CD4-positive, alpha-beta T cell treated with Interleukin-6 at 100 ng/mL for 8 hours (primary cell): Measurements from ENCODE around the gene ELP5.
"Not testable (repeated sequence)": the region's sequence is repeated elsewhere in the genome, so short reads cannot be mapped to it uniquely, and the experiment has no call there.

ENCODE experiments used
- DNase-seq: peaks from one replicate; pipeline ENCODE4 v3.0.0-alpha.2; 2020; ENCODE audit warnings: mixed read lengths, low spot score

ELP5 gene

GRCh38 chr17:7236808-7237207 is 15.2 kb upstream of the ELP5 start:
- no peak for DNase-seq

- DNase-seq = no peak
Measured at GRCh38 chr17:7237266-7237760, 14.7 kb upstream of the ELP5 start.

- DNase-seq = peak; percentile 82
Measured at GRCh38 chr17:7237761-7238419, 14.1 kb upstream of the ELP5 start.

DNA sequence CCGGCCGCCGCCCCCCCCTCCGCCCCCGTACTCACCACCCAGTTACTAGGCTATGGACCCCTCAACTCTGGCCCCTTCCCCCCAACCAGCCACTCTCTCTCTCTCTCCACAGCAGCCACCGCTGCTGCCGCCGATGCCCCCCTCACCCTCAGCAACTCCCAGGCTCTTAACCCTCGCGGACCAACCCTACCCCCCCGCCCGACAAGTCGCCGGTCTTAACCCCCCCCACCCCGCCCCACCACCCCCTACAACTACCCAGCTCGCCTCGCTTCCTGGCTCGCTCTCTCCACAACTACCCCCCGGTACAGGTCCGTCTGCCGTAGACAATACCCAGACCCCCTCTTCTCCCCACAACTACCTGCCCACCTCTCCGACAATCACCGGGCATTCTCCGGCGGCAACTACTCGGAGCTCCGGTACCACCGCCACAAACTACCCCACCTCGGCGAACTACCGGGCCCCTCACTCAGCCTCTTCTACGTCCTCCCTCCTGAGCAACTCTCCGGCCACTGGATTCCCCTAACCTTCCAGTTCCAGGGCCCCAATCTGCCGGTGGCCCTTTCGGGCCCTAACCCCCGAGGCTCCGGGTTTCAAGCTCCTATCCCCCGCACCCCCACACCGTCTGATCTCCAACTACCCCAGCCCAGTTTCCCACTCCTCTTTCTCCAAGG is 13.5 kb upstream of the ELP5 start:
- peak; percentile 32 for DNase-seq

DNA sequence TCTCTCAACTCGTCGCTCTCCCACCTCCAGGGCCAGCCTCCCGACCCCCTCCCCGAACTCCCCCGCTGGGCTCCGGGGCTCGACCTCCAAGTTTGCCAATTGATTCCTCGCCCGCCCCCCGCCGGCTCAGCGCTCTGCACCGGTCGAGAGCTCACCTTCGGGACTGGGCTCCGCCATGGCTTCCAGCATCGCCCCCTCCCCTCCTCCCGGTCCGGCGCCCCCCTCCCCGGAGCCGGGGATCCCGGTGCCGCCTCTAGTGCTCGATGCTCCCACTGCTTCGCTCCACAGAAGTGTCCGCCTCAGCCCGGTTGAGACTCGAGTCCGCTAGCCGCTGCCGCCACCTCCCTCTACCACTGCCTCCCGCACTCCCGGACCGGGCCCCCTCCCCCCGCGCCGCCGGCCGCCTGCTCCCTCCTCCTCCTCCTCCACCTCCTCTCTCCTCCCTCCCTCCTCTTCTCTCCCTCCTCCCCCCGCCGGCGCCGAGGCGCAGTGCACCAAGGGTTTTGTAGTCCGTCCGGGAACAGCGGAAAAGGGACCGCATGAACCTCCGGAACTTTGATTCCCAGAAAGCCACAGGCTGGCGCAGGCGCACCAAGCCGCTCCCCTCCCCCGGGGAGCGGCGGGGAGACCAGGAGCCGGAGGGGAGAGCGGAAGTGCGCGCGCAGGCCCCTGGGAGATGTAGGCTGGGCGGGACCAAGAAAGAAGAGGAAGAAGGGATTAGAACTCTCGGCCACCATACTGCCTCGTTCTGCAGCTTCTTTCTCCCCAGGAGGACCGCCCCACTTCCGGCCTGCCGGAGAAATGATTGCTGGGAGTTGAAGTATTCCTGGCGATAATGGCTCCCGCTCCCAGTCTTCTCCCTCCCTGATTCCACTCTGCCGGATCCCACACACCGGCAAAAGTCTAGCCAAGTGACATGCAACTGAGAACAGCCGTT is 12.7 kb upstream of the ELP5 start, which contains the start of gene PHF23:
Gene PHF23, minus strand, starts transcription at position 367 of the 937 bp plus-strand sequence. Its CDS starts 178 bp downstream, at position 189.
- DNase-seq = peak; percentile 99

GRCh38 chr17:7240375-7240774 is 11.6 kb upstream of the ELP5 start:
- DNase-seq = no peak

DNA sequence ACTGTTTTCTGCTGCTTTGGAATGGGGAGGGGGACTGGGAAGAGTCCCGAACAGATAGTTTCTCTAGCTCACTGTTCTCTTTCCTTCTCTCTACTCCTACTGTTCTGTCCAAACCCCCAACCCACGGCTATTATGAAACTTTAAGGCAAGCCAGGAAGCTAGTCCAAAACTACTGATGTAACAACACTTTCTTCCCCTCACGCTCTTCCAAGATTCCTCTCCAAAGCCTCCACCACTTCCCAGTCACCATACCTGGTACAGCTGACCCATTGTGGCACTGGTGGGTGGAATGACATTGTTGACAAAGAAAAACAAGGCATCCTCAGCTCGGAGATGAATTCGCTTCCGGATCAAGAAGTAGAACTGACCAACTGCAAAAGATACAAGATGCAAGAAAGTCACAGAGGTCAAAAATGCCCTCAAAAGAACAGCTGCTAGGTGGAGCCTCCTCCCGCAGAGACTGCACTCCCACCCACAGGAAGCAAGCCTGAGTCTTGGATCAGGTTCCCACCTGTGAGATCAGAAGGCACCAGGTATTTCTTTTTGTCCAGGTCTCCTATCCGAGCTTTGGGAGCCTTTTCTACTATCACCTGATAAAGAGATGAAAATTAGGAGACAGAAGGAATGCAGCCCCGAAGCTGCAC is 10.8 kb upstream of the ELP5 start:
- DNase-seq = no peak

DNA sequence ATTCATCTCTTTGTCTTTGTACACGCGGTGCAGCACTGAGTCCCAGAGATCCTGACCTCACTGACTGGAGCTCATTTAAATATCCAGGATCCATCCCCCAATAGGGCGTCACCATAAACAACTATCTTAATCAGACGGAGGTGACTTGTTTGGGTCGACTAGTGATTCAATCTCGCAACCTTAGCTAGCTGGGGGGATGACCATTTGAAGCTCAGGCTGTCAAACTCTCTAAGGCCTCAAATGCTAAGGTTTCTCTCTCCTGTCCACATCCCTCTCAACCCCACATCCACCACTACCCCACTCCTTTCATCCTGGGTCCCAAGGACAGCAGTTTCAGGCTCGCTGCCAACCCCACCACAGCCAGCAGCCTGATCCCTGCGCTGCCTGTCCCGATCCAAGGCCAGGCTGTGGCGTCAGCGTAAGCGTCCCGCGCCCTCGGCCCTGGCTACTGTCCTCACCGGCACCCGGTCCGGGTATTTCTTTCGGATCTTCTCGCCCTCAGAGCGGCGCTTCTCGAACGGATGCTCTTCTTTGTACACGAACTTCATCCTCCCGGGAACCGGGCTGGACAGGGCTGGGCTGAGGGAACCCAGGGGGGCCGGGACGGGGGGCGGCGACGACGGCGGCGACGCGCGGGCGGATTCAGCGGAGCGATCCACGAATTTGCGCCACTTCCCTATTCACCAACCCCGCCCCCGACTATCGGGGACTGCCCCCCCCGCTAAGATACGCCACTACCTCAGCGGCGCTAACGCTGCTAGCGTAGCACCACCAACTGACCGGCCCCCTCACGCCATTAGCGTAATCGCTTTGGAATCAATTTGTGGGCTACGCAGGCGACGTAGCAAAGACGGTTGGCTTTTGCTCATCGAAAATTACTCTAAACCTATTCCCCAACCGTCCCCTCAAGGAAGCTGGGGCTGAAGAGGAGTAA is 10.0 kb upstream of the ELP5 start, which contains the start of gene GABARAP:
Gene GABARAP, minus strand, starts transcription at position 667 of the 934 bp plus-strand sequence. Its CDS starts 119 bp downstream, at position 548.
- peak; percentile 88 for DNase-seq

DNA sequence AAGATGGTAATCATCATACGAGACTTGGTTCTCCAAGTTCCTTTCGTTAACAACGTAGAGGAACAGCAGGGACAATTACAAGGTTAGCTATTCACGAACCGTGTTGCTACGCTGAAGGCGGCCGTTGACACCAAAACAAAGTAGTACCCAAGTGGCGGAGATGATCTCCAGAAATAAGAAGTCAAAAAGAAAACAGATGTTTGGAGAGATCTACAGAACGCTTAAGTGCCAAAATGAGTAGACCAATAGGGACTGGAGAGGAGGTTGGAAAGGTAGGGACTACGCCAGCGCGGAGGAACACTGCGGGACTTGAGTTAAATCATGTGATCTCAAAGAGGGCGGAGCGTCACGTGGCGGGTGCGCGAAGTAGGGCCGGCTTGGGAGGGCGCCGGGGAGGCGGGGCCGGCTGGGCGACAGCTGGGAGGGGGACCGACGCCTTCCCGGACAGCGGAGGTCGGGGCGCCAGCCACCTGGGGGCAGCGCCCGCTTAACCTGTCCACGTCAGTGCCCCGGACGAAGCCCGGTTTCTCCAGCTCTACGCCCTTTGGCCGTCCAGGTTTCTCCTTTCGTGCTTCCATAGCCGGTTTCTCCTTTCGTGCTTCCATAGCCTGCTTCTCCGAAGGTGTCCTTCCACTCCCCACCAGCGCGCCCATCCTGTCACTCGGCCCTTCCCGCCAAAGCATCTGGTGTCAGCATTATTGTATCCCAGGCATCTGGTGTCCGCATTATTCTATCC is 9.1 kb upstream of the ELP5 start:
- peak; percentile 91 for DNase-seq

DNA sequence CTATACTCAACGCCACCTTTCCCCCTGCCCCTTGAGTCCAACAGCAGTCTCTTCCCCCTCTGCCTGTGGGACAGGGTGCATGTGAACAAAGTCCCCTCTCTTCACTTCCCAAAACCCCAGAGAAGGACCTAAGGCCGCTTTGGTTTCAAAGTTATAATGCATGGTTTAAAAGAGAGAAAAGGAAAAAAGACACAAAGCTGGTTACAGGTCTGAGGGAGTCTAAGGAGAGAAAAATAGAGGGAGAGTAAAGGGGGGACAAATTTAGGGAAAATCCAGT is 8.6 kb upstream of the ELP5 start:
- no peak for DNase-seq

DNA sequence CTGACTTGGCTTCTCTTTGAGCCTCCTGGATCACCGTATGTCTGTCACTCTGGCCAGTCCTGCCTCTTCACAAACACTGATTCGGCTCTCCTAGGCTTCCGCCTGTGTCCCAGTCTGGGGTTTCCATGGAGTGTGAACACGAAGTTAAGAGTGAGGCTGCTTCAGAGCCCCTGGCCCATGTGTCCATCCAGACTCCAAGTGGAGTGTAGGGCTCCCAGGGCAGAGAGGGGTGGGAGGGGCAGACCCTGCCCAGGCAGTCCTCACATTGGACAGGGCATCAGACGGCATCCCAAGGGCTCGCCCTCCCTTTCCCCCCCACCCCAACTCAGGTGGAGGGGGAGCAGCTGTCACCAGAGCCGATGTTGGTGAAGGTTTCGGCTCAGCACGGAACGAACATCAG is 8.2 kb upstream of the ELP5 start:
- DNase-seq = not testable (repeated sequence)

DNA sequence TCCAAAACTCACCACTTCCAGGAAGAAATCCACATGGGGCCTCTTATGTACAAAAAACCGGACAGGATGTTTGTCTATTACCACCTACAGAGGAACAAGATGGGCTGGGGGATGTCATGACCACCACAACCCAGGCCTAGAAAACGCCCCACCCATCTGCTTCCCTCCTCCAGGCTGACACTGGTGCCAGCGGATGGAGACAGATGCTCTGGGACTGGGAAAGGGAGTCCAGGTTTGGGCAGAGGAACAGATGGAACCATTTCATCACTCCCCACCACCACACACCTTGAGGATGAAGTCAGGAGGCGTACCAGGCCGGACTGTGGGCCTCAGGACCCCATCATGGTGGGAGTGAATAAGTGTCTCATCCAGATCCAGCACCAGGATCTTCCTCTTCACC is 5.2 kb upstream of the ELP5 start:
- no peak for DNase-seq

DNA sequence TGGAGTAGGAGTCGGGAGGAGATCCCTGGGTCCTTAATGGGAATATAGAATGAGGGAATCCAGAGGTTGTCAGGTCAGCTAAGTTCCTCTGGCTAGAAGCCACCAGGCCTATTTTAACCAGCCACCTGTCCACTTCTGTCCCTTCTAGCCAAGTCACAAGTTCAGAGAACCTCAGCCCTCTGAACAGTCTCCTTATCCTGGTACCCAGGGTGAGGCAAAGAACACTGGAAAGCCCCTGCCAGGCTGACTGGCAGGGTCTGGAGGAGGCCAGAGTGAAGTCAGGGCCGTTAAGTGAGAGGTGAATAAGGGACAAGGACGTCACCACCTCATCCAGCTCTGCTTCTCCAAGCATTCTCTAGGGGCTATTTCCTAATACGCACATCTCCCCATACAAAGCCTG is 3.2 kb upstream of the ELP5 start:
- no peak for DNase-seq

GRCh38 chr17:7249214-7249613 is 2.8 kb upstream of the ELP5 start:
- no peak for DNase-seq

GRCh38 chr17:7249830-7250229 is 2.2 kb upstream of the ELP5 start:
- no peak for DNase-seq

DNA sequence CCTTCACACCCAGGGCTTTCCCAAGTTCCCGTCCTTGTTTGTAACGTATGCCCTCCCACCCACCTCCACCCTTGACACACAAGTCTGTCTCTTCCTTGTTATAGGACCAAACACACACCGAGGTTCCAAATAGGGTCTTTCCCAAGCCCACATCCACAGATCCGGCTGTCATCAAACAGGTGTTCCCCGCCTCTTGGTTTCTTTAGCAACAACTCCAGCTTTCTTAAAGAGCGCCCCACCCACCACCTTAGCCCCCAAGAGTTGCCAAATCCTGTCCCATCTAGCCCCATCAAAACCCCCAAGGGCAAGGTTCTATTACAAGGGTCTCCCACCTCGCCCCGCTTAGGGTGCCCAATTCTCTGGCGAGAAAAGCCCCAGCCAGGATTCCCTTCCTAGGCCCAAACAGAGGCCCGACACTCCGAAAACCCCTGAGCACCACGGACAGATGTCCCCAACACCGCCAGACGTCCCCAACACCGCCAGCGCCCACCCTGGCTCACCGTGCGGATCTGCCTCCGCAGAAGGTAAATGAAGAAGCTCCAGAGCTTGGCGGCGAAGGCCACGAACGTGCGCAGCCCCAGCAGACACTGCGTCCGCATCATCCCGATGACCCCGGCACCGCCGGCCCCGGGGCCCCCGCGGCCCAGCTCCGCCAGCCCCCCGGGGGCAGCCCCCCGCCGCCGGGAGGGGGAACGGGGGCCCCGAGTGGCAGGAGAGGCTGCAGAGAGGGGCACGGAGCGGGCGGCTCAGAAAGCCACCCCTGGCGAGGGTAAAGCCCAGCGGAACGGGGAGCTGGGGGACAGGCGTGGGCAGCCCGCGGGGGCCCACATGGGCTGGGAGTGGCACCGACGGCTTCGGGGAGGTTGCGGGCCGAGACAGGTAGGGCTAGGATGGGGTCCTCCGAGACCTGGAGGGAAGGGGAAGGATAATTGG is 1.1 kb upstream of the ELP5 start:
- no peak for DNase-seq

DNA sequence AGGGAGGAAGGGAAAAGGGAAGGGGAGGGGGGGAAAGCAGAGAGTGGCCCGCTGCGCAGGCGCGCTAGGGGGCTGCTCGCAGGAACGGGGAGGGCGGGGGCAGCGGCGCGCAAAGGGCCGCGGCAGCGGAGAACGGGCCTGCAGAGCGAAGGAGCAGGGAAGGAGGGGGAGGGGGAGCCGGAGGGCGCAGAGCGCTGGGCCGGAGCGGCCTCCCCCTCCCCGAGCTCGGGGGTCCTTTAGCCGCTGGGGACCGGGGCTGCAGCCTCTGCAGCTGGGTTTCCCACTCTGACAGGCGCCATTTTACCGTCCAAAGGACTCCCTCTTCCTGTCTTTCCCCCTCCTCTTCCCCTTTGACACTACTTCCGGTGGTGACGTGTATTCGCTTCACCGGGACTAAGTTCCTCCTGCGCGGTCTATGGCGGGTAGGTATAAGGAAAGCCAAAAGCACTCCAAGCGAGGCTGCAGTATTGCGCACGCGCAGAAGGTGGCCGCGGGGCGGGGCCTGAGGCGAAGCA is 297 bp upstream of the ELP5 start, which contains the start of gene CTDNEP1:
Gene CTDNEP1, minus strand, starts transcription at position 74 of the 515 bp plus-strand sequence. CDS start 438 bp downstream, outside the sequence.
- DNase-seq = peak; percentile 99

DNA sequence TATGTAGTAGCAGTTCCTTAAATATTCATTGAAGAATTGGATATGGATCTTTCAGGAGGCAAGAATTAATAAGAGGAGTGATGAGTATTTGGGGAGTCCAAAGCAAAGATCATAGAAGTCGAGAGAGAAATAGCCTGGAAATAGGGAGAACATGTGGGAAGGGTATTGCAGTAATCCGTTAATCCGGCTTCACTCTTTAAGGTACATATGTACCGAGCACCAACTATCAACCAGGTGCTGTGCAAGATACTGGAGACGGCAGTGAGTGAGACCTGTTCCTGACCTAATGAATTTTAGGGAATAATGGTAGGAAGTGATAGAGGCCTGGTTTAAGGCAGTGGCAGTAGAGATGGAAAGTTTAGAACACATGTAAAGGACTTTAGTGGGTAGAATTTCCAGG is 1.1 kb downstream of the ELP5 start:
- DNase-seq = no peak

DNA sequence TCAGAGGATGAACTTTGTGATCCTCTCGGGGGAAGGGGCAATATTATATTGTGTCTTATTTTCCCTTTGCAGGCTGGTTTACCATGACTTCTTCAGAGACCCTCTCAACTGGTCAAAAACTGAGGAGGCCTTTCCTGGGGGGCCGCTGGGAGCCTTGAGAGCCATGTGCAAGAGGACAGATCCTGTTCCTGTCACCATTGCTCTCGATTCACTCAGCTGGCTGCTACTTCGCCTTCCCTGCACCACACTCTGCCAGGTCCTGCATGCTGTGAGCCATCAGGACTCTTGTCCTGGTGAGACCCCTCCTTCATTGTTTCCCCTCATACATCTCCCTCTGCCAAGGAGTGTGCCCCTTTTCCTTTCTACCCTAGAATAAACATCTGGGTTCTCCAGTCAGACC is 2.5 kb downstream of the ELP5 start:
- DNase-seq = no peak
